HG03196 (cell line): ENCODE results near the gene SOX13.

ENCODE experiments used
- ATAC-seq: cut with Tn5 transposase; IDR thresholded peaks from one replicate; pipeline ENCODE4 v1.9.1; 2021; ENCODE audit not compliant: unreplicated experiment

The SOX13 gene

DNA sequence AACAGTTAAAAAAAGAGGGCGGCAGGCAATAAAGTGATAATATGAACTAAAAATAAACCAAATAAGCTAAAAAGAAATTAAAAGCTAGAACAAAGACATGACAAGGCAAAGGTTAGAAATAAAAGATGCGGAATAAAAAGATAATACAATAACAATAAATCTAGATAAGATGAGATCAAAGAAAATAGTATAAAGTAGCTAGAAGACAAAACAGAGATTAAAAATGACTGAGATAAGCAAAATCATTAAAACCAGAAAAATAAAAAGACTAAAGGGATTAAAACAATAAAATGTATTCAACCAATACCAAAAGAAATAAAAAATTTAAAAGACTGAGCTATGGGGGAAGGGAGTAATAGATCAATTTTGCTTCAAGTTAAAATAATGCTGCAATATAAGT is 10.8 kb upstream of the SOX13 start:
- ATAC-seq, result no peak

DNA sequence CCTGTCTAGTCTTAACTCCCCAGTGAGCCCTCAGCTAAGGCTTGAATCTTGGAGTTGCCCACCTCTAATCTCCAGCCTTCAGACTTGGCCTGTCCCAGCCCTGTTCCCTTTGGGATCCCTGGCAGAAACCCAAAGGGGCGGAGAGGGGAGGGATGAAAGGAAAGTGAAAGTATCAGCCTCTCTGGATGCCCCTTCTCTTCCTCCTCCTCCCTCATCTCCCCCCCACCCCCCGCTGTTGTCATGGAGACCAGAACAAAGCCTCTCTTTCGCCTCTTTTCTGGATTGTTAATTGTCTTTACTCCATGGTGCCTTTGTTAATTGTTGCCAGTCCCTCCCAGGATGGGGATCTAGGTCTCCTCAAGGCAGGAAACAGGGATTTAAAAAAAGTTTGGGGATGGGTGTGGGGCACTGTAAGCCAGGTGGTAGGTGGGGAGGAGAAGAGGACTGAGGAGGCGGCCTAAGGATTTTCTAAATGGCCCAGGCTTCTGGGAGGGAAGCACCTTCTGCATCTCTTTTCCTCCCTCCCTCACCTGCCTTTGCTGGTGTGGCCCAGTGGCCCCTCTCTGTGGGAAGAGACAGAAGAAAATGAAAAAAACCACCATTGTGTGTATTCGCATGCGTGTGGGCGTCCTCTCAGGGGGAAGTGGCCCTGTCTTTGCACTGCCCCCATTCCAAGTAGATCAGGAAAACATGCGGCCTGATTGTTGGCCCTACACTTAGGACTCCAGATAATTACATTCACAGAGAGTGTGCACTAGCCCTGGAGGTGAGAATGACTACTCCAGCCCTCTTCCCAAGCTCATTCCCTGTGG is 7.5 kb upstream of the SOX13 start:
- ATAC-seq, result no peak

DNA sequence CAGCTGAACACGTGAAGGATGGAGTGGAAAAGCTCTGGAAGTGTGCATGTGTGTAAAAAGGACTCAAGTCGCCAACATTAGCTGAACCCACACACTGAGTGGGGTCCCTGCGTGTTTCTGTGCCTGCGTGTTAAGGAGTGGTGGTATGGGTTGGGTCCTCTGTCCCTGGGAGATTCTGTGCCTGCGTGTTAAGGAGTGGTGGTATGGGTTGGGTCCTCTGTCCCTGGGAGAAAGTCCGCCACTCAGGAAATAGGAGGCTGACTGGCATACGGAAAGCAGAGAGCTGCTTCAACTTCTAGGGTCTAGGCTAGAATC is 7.0 kb upstream of the SOX13 start:
- no peak for ATAC-seq

DNA sequence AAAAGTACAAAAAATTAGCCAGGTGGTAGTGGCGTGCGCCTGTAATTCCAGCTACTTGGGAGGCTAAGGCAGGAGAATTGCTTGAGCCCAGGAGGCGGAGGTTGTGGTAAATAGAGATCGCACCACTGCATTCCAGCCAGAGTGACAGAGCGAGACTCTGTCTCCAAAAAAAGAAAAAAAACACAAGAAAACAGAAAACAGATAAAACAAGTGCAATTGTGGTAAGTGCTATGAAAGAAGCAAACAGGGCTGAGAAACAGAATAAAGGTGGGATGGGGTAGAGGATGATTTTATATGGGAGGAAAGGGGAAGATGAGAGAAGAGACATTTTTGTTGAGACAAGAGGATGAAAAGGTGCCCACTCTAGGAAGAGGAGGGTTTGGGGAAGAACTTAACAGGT is 5.0 kb upstream of the SOX13 start:
- ATAC-seq, result no peak

DNA sequence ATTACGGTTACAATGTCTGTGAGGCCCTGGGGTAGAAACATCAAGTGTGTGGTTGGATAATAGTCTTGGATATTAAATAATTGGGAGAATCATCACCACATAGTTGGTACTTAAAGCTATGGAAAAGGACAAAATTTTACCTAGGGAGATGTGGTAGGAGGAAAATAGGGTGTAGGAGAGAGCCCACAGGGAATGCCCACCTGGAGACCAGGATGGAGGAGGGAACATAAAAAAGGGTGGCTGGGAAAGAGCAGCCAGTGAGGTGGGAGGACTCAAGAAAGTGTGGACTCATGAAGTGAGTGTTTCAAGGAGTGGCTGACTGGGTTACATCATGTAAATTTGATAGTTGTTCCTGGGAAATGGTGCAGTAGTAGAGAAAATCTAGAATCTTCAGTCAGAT is 3.0 kb upstream of the SOX13 start:
- ATAC-seq, result no peak

DNA sequence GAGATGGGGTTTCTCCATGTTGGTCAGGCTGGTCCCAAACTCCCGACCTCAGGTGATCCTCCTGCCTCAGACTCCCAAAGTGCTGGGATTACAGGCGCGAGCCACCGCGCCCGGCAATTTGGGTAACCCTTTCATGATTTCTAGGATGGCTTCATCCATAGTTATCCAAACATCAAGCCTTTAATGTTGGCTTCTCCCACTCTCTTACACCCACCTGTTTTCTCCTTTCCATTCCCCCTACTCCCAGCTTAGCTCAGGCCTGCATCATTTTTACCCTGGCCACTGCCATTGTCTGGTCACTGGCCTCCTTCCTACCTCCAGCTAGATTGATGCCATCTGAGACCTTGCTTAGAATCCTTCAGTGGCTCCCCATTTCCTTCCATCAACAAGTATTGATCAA is 2.0 kb upstream of the SOX13 start:
- ATAC-seq, result no peak

DNA sequence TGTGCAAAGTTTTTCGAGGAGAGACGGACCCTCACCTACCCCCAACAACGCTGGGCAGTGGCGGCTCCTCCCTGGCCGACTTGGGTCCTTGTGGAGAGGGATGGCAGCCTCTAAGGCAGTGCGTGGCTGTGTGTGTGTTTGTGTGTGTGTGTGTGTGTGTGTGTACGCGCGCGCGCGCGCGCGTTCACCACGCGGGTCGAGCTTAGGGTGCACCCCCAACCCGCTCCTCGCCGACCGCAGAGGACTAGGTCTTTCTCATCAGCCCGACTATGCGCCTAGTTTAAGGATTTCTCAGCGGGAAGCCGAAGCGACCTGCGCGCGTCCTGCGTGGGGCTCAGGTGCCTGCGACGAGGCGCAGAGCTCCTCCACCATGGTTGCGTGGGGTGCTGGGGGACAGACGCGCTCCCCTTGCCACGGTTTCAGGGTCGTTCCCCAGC is 940 bp downstream of the SOX13 start:
- no peak for ATAC-seq

DNA sequence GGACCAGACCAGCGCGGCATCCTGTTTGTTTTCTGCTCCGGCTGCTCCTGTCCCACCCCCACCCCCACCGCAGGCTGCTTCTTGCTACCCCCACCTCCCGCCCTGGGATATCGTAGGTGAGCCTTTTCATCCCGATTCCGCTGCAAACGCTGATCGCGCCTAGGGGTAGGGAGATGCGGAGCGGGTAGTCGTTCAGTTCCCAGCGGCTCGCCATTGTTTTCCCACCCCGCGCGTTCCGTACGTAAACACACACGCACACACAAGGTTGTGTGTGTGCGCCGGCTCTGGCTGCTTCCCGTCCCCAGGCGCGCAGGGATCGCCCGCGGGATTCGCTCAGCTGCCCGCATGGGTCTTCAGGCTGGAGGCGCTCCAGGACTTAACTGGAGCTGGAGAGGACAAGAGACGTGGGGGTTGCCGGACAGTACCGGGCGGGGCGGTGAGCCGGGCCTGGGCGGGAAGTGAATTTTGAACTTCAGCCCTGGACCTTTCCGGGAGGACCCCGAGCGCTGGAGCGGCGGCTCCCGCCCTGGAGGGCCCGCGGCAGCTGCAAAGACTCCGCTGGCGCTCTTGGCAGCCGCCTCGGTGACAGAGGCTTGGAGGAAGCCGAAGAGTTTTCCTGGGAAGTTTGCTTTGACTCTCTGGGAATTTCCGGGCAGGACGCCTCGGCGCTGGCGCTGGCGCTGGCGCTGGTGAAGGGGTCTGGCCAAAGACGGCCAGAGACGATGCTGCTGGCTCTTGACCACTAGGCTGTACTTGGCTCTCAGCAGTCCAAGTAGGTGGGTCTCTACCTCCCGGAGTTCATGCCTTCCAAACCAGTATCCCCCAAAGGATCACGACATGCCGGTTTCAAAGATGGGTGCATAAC is 1.6 kb downstream of the SOX13 start:
- ATAC-seq, result no peak

DNA sequence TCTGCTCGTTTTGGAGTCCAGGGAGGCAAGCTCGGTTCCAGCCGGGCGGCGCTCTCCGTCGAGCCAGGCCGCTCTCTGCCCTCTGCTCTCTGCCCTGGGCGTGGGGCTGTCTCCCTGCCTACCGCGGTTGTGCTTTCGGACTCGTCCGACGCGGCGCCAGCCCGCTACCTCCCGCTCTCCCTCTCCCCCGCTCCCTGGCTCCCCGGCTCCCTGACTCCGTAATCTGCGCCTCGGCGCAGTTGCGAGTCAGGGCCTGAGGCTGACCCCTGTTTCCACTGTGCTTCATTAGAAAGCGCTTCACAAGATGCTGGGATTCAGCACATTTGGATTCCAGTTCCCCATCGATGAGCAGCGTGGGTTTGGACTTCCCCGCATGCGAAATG is 2.2 kb downstream of the SOX13 start:
- ATAC-seq, result no peak

DNA sequence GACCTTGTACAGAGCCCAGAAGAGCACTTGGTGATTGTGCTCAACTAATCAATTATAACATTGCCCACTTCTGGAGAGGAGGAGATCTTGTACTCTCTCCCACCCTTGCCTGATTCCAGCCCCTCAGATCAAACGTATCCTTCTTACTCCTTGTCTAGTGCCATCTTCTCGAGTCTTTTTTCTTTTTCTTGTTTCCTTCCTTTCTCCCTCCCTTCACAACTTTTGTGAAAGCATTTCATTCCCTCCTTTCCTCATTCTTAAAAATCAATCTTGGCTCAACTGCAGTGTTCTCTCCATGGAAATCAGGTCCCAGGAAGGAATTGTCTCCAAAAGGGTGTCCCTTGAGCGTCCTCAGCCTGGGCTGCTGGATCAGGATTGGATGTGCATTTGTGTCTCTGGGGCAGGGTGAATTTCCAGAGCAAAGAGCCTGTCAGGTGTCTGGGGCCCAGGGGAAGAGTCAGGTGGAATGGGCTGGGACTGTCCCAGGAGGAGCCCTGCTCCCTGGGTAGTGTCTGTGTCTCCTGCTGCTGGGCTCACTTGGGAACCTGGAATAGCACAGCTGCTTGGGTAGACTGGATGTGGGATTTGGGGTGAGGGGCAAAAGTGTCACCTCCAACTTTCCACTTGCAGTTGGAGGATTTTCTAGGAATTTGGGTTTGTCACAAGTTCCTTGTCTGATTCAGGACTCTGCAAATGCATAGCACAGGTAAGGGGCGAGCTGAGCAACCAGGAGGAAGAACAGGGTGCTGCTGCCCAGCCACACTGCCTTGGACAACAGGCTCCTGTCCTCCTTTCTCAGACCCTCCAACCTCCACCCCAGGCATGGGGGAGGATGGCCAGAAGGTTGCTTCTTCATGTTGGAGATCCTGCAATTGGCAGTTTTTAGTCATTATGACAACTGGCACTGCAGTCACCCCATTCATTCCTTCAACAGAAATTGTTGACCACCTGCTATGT is 3.3 kb downstream of the SOX13 start:
- ATAC-seq, result no peak

DNA sequence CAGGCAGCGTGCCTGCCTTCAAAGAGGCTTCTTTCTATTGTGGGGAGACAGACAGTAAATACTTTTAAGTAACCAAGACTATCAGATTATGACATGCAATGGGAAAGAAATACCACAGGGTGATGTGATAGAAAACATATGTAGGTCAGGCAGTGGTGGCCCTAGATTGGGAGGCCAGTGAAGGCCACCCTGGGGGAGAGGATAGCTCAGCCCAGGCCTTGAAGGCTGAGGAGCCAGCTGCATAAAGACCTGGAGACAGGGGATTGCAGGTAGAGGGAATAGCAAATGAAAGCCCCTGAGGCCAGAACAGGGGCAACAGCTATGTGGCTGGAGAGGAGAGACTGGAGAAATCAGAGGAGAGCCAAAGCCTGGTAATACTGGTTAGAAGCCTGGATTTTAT is 4.0 kb downstream of the SOX13 start:
- ATAC-seq, result no peak

DNA sequence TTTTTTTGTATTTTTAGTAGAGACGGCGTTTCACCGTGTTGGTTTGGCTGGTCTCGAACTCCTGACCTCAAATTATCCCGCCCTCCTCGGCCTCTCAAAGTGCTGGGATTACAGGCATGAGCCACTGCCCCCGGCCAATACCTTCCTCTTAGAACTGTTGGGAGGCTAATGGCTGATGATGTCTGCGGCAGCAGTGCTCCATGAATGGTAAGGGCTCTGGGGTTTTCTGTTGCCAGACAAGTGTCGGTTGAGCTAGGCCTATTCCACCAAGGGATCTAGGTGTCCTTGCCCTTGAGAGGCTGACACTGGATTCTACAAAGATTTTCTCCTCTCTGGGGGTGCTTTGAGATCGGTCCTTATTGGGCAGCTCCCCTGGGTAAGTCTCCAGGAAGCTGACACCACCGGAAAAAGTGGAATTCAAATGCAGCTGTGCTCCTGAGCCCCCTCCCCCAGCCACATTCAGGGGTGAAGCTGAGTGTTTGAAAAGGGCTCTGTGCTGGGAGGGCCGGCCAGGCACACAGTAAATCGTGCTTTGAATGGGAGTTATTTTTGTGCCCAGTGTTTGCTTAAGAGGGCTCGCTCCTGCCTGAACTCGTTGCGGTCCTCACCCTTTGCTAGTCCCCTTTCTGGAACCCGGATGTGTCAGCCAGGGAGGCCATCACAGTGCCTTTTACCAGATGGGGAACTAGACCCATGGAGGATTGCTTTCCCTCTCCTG is 5.2 kb downstream of the SOX13 start:
- no peak for ATAC-seq

DNA sequence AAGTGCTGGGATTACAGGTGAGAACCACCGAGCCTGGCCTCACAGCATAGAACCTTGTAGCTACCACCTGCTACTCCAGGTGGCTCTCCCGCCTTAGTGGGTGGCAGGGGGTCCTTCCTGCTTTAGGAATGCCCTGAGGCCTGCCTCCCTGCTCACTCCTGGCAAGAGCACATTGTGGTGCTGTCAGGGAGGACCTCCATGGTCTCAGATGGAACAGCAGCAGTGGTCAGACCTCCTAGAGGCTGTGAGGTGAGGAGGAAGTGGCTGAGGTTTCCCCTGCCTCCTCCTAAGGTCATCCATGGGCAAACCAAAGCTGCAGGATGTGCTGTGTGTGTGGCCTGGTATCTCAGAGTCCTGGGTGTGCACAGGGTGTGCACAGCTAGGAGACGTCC is 6.7 kb downstream of the SOX13 start:
- ATAC-seq, result no peak

DNA sequence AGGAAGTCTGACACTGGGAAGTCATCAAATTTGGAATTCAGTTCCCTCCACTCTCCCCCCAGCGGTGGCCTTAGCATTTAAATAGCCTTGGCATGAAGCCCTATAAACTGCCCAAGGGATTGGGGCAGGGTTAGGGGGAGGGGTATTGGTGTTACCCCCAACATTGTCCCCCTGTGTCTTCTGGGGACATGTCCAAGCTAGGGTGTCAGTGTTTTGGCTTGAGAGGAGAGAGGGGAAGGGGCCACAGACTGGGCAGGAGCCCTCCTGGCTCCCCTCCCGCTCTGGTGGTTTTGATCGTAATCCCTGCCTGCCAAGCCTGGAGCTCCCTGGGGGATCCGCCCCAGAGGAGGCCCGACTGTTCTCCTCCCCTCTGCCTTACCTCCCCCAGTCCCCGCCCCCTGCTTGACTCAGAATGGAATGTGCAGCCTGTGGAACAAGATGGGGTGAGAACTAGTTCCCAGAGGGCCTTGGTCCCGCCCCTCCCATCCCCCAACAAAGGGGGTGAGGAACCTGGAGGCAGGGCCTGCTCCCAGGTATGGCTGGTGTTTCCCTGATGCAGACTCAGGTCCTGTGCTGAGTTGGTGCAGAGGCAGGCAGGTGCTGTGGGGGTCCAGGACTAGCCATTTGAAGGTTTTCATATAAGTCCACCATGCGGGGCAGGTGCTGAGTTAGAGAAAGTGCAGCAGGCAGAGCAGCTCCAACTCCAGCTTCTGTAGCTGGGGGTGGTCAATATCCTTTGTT is 7.4 kb downstream of the SOX13 start:
- ATAC-seq, result no peak

DNA sequence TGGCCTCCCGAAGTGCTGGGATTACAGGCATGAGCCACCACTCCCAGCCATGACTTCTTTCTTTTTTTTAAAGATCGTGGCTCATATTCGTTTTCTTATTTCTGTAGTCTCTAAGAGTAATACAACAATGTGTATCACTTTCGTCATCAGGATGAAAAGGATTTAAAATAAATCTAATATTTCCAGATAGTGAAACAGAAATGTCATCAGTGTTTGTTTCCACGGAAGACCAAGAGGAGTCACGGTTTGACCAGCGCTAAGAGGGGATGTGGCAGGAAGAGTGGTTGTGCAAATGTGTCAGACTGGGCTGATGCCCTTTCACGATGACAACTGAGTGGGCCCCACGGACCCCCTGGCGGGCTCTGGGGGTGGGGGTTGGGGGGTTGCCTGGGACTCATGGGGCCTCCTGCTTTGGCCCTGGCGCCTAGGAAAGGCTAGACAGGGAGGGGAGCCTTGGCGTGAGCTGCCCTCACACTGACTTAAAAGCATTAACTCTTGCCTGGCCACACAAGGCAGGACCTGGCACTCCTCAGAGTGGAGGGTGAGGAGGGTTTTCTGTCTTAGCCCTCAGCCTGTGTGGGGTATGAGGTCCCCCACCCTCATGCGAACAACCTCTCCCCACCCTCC is 8.4 kb downstream of the SOX13 start:
- no peak for ATAC-seq

DNA sequence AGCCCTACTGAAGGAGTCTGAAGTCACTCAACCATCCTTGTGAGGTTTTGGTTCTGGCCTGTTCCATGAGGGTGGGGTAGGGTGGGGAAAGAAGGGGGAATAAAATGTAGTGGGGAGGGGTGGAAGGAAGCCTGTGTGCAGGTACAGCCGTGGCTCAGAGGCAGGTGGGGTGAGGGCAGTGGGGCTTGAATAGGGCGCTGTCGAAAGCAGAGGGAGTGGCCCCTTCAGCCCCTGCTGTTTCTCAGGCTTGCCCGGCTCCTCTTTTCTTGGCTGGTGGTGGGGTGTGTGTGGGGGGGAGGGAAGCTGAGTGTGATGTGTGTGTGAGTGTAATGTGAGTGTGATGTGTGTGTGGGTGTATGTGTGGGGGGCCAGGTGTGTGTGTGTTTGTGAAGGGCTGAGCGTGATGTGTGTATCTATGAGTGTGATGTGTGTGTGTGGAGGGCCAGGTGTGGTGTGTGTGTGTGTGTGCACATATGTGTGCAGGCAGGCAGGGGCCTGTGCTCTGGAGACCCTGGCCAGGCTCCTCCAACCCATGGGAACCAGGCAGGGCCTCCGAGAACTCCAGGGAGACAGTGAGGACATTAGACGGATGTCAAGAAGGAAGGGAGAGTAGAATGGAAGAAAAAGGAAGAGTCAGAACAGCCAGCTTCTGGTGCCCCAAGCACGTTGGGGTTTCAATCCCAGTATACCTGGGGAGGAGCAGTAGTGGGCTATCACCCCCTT is 9.0 kb downstream of the SOX13 start:
- no peak for ATAC-seq

DNA sequence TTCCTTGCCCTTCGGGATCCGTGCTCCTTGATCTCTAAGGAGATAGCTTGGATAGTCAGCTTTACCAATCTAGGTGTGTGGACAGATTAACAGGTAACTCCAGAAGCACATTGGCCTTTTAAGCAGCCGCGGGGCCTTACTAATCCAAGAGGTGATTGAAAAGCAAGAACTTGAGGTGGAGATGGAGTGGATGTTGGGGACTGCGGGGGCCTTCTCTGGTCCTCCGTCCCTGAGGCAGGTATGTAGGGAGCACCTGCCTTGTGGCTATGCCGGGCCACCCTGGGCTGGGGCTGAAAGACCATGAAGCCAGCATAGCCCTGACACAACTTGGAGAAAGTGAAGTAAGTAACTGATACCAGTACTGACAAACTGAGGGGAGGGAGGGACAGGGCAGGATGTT is 10.6 kb downstream of the SOX13 start:
- ATAC-seq, result no peak

DNA sequence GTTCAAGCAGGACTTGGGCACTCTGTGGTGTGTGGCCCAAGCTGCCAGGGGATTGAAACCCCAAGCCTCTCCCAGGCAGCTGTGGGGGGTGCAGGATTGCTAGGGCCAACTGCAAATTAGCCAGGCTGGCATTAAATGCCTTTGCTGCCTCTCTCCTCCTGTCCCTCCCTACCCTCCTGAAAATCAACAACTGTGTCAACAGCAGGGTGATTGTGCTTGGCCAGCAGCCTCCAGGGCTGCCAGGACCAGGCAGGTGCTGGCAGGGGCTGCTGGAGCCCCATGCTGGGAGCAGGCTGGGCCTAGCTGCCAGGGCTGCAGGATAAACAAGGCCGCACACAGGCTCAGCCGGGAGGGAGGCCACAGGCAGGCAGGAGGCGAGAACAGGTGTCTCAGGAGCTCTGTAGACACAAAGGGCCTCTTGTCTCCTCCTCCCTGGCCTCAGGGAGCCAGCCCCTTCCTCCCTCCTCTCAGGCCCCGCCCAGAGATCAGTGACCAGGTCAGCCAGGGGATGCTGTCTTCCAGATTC is 11.4 kb downstream of the SOX13 start:
- no peak for ATAC-seq

DNA sequence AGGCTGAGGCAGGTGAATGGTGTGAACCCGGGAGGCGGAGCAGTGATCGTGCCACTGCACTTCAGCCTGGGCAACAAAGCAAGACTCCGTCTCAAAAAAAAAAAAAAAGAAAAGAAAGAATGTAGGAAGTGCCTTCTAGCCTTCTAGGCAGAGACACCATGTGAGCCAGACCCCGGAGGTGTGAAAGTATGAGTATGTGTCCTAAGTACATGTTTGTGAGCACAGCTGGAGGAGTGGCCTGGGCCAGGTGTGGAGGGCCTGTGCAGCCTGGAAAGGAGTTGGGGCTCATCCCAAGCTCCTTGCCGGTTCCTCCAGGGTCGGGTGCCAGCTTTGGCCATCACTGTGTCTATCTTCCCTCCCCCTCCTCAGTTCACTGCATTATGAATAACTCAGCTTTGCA is 13.0 kb downstream of the SOX13 start:
- no peak for ATAC-seq
